ENCODE data around the gene IMMP2L. TPM values are rescaled to one million over a fixed set of nuclear protein-coding genes. Genes with fewer than 3 reads are reported as not detected.

The IMMP2L gene
- polyA plus RNA-seq, 1 experiment, result 5.8 TPM

DNA sequence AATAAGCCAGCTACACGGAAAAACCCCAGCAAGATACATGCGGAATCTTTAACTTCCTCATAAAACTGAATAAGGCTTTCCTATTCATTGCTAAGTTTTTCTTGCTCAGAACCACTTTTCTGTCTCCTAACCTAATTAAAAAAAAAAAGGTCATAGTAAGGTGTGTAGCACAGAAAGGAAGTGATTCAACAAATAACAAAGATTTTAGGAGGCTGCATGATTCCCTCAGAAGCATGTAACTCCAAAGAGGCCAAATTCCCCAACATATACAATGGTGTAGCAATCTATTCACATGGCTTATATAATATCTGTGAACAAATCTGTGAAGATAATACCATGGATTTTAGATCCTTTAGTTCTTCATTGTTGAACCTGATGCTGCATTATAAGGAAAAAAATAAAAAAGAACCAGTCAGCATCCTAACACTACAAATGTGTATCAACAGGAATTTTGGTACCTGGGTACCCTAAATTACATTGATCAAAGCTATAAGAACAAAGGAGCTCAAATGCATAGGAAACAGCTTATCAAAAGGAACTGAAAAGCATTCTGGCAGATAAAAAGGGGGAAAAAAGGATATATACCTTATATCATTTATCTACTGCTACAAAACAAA is 63.8 kb downstream of the IMMP2L start:
- no peak for DNase-seq (ENCODE audit: low read depth)
- CTCF ChIA-PET, result interaction anchor here (1.0 to 1.7 kb wide), 2 partner anchors 8 to 169 kb away, joined by 3 to 5 read pairs; no protein-coding TSS in a partner anchor
- no peaks in the 10 kb centered on the region for H3K27me3 ChIP-seq (ENCODE audit: control insufficient read depth, insufficient read depth, low read length)
- TF ChIP-seq, protein P1, sequence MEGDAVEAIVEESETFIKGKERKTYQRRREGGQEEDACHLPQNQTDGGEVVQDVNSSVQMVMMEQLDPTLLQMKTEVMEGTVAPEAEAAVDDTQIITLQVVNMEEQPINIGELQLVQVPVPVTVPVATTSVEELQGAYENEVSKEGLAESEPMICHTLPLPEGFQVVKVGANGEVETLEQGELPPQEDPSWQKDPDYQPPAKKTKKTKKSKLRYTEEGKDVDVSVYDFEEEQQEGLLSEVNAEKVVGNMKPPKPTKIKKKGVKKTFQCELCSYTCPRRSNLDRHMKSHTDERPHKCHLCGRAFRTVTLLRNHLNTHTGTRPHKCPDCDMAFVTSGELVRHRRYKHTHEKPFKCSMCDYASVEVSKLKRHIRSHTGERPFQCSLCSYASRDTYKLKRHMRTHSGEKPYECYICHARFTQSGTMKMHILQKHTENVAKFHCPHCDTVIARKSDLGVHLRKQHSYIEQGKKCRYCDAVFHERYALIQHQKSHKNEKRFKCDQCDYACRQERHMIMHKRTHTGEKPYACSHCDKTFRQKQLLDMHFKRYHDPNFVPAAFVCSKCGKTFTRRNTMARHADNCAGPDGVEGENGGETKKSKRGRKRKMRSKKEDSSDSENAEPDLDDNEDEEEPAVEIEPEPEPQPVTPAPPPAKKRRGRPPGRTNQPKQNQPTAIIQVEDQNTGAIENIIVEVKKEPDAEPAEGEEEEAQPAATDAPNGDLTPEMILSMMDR (IDR thresholded peaks at IDR 0.05; ENCODE audit: insufficient read depth, low read depth, low read length), result no peak
- no peaks in the 10 kb centered on the region for H3K36me3 ChIP-seq (ENCODE audit: control insufficient read depth, insufficient read depth, low read length)
- POLR2A ChIA-PET, result no interaction called here
- no peak overlapping the region for H3K4me3 ChIP-seq (ENCODE audit: low read depth, low read length)

DNA sequence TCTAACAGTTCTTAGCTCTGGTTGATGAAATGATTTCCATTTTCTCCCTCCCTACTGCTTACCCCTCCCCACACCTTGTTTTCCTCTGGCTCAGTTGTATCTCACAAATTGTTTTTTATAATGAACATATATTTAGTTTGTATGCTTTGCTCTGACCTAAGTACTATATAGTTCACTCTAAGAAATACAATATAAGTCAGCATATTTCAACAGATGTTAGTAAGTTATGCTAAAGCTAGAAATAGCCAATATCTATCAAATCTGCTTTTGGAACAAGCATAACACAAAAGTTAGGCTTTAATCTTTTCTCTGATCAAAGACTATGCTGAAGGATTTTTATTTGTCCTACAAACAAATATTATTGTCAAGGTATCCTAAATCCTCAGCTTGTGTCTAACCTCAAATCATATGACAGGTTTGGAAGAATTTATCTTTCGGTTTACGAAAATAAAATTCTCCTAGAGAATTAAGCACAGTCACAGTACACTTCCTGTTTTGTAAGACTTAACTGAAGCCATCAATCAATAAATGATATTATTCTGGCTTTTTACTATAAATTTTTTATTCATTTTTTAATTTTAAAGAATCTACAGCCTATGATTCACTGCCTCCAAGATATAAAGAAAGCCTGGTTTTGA is 67.0 kb downstream of the IMMP2L start:
- Histone ChIP-seq H3K4me3 (ENCODE audit: low read depth, low read length) (no peak overlapping the region), H3K36me3 (ENCODE audit: control insufficient read depth, insufficient read depth, low read length) (no peaks in the 10 kb centered on the region), H3K27me3 (ENCODE audit: control insufficient read depth, insufficient read depth, low read length) (no peaks in the 10 kb centered on the region)
- ChIA-PET POLR2A (no interaction called here), CTCF (interaction anchor here (0.6 kb wide), 1 partner anchor 633 kb away, joined by 3 read pairs; no protein-coding TSS in a partner anchor)
- TF ChIP-seq, protein P1 (IDR thresholded peaks at IDR 0.05; ENCODE audit: insufficient read depth, low read depth, low read length), result no peak
- no peak for DNase-seq (ENCODE audit: low read depth)

DNA sequence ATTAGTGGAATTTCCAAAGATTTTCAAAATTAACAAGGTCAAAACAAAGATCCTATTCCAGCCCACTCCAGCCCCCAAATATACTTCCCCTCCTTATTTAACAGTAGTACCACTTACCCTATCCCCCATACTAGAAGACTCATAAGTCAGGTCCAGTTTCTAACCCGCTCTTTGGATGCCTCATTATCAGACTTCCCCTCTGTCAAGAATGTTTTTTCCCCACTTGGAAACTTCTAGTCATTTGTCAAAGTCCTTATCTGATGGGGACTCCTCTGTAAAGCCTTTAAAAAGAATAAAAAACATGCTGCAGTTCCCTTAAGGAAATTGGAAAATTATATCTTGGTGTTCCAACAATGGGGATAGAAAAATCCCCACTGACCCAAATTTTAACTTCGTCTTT is 70.1 kb downstream of the IMMP2L start:
- H3K27me3 ChIP-seq (ENCODE audit: control insufficient read depth, insufficient read depth, low read length), result no peaks in the 10 kb centered on the region
- TF ChIP-seq, protein P1 (IDR thresholded peaks at IDR 0.05; ENCODE audit: insufficient read depth, low read depth, low read length), result no peak
- POLR2A ChIA-PET, result no interaction called here
- no peak overlapping the region for H3K4me3 ChIP-seq (ENCODE audit: low read depth, low read length)
- H3K36me3 ChIP-seq (ENCODE audit: control insufficient read depth, insufficient read depth, low read length), result no peaks in the 10 kb centered on the region
- DNase-seq (ENCODE audit: low read depth), result no peak
- CTCF ChIA-PET, result no interaction called here

DNA sequence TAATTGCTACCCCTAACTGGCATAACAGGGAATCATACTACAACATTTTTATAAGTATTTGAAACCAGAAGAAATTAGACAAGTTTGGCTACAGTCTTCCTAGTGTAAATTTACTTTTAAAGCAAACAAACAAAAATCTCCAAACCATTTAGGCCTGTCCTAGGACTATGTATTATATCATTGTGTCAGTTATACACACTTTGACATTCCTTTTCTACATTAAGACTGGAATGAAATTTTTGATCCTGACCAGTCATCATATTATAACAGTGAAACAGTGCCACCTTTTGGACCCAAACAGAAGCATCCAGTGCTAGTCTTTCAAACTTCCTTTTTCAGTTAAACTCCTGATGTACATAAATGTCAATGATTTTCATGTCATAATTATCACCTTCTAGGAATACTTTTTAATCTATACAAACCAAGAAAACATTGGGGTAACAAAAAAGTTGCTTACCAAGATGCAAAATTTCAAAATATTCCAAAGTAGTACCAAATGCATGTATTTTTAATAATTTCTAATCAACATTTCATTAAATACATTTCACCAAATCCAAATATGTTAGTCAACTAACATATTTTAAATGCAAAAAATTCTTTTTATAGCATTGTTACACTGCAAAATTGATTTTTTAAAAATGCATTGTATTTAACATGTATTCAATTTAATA is 75.7 kb downstream of the IMMP2L start:
- H3K27me3 ChIP-seq (ENCODE audit: control insufficient read depth, insufficient read depth, low read length), result no peaks in the 10 kb centered on the region
- ChIA-PET POLR2A (no interaction called here), CTCF (no interaction called here)
- no peak overlapping the region for H3K4me3 ChIP-seq (ENCODE audit: low read depth, low read length)
- H3K36me3 ChIP-seq (ENCODE audit: control insufficient read depth, insufficient read depth, low read length), result no peaks in the 10 kb centered on the region
- DNase-seq (ENCODE audit: low read depth), result peak; percentile 19
- TF ChIP-seq, protein P1 (IDR thresholded peaks at IDR 0.05; ENCODE audit: insufficient read depth, low read depth, low read length), result peak; percentile 72

DNA sequence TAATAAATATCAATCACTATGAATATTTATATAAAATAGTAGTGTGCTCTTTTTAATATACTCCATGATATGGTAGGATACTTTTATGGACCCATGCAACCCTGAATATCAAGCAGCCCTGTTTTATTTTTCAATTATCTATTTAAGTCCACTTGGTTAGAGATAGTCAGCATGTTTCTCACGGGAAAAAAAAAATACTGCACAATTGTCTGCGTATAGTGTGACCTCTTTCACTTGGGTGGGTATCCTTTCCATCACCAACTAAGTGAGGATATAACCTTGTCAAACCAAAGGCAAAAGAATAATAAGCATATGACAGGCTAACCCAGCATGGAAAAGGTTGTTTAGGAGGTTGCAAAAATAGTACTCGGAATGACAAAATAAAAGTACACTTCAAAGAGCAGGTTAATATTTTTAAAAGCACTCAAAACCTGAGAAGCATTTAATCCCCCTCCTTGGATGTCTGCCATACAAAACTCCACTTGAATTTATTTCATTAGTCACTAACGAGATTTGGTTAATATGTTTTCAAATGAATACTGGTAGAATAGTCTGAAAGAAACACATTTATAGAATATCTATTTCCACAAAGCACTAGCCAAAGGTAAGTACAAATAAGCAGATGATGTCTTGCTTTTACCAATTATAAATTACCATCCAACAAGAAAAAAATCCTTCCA is 76.5 kb downstream of the IMMP2L start:
- no peak for DNase-seq (ENCODE audit: low read depth)
- ChIA-PET POLR2A (no interaction called here), CTCF (no interaction called here)
- TF ChIP-seq, protein P1 (IDR thresholded peaks at IDR 0.05; ENCODE audit: insufficient read depth, low read depth, low read length), result no peak
- Histone ChIP-seq H3K36me3 (ENCODE audit: control insufficient read depth, insufficient read depth, low read length) (no peaks in the 10 kb centered on the region), H3K27me3 (ENCODE audit: control insufficient read depth, insufficient read depth, low read length) (no peaks in the 10 kb centered on the region), H3K4me3 (ENCODE audit: low read depth, low read length) (no peak overlapping the region)
